Activated CD4-positive, alpha-beta T cell treated with anti-CD3 and anti-CD28 coated beads for 4 hours (primary cell): ENCODE measurements around the gene DSCAML1.

ENCODE experiments used
- DNase-seq, 2 donors: peaks; one replicate each; pipeline ENCODE4 v3.0.0-alpha.2; 2020

Gene DSCAML1

GRCh38 chr11:117604336-117604995, 192.6 kb downstream of the DSCAML1 start:
- no peak for DNase-seq

- no peak for DNase-seq
Observed at GRCh38 chr11:117603932-117604331, 193.1 kb downstream of the DSCAML1 start.

- no peak for DNase-seq
Observed at GRCh38 chr11:117601006-117601708, 195.9 kb downstream of the DSCAML1 start.

- DNase-seq = no peak
Observed at GRCh38 chr11:117600234-117600783, 196.7 kb downstream of the DSCAML1 start.

GRCh38 chr11:117597071-117597470, 199.9 kb downstream of the DSCAML1 start:
- DNase-seq = no peak

- no peak for DNase-seq
Observed at GRCh38 chr11:117595440-117595839, 201.6 kb downstream of the DSCAML1 start.

- DNase-seq = no peak
Observed at GRCh38 chr11:117594721-117595120, 202.3 kb downstream of the DSCAML1 start.

- DNase-seq = no peak
Observed at GRCh38 chr11:117593065-117593464, 204.0 kb downstream of the DSCAML1 start.

- no peak for DNase-seq
Observed at GRCh38 chr11:117591316-117592039, 205.5 kb downstream of the DSCAML1 start.

GRCh38 chr11:117589063-117589462, 208.0 kb downstream of the DSCAML1 start:
- DNase-seq = no peak

- no peak for DNase-seq
Observed at GRCh38 chr11:117588166-117588810, 208.7 kb downstream of the DSCAML1 start.

- no peak for DNase-seq
Observed at GRCh38 chr11:117587416-117587815, 209.6 kb downstream of the DSCAML1 start.

- DNase-seq = no peak
Observed at GRCh38 chr11:117586392-117586791, 210.6 kb downstream of the DSCAML1 start.

GRCh38 chr11:117585631-117586030, 211.4 kb downstream of the DSCAML1 start:
- no peak for DNase-seq

GRCh38 chr11:117584056-117584830, 212.8 kb downstream of the DSCAML1 start:
- no peak for DNase-seq

- no peak for DNase-seq
Observed at GRCh38 chr11:117583063-117583801, 213.8 kb downstream of the DSCAML1 start.

- no peak for DNase-seq
Observed at GRCh38 chr11:117582433-117582832, 214.6 kb downstream of the DSCAML1 start.

- DNase-seq = no peak
Observed at GRCh38 chr11:117580866-117581265, 216.2 kb downstream of the DSCAML1 start.

GRCh38 chr11:117579161-117579560, 217.9 kb downstream of the DSCAML1 start:
- DNase-seq = no peak

- no peak for DNase-seq
Observed at GRCh38 chr11:117575856-117576255, 221.2 kb downstream of the DSCAML1 start.

GRCh38 chr11:117574551-117574950, 222.5 kb downstream of the DSCAML1 start:
- no peak for DNase-seq

- DNase-seq = no peak
Observed at GRCh38 chr11:117573326-117573725, 223.7 kb downstream of the DSCAML1 start.
